ENCODE measurements around the gene GFOD1.

The GFOD1 gene

GRCh38 chr6:13484827-13485226, 2.6 kb downstream of the GFOD1 start:
- DNase-seq: no peak

GRCh38 chr6:13484138-13484708, 3.2 kb downstream of the GFOD1 start:
- DNase-seq: peak; percentile 47

- no peak for DNase-seq
These were observed 6.5 kb downstream of the GFOD1 start for GRCh38 chr6:13480631-13481501.

GRCh38 chr6:13479971-13480434, 7.4 kb downstream of the GFOD1 start:
- DNase-seq: no peak

- peak; percentile 33 for DNase-seq
These were observed 8.1 kb downstream of the GFOD1 start for GRCh38 chr6:13479206-13479800.

- no peak for DNase-seq
These were observed 8.9 kb downstream of the GFOD1 start for GRCh38 chr6:13478525-13478966.

GRCh38 chr6:13474787-13475186, 12.6 kb downstream of the GFOD1 start:
- DNase-seq: no peak

GRCh38 chr6:13474360-13474759, 13.0 kb downstream of the GFOD1 start:
- DNase-seq: peak; percentile 62

GRCh38 chr6:13473768-13474165, 13.6 kb downstream of the GFOD1 start:
- DNase-seq: no peak

- no peak for DNase-seq
These were observed 14.2 kb downstream of the GFOD1 start for GRCh38 chr6:13472976-13473767.

- no peak for DNase-seq
These were observed 15.3 kb downstream of the GFOD1 start for GRCh38 chr6:13472099-13472498.

GRCh38 chr6:13471184-13471583, 16.2 kb downstream of the GFOD1 start:
- DNase-seq: no peak

GRCh38 chr6:13470238-13471140, 16.9 kb downstream of the GFOD1 start:
- DNase-seq: peak; percentile 70

GRCh38 chr6:13469693-13470092, 17.7 kb downstream of the GFOD1 start:
- peak; percentile 83 for DNase-seq

- no peak for DNase-seq
These were observed 18.6 kb downstream of the GFOD1 start for GRCh38 chr6:13468839-13469238.

- DNase-seq: no peak
These were observed 20.2 kb downstream of the GFOD1 start for GRCh38 chr6:13467216-13467600.

GRCh38 chr6:13466304-13467215, 20.8 kb downstream of the GFOD1 start:
- peak; percentile 73 for DNase-seq

- peak; percentile 72 for DNase-seq
These were observed 21.7 kb downstream of the GFOD1 start for GRCh38 chr6:13465734-13466133.

- DNase-seq: no peak
These were observed 23.5 kb downstream of the GFOD1 start for GRCh38 chr6:13463941-13464340.

GRCh38 chr6:13463328-13463717, 24.1 kb downstream of the GFOD1 start:
- DNase-seq: no peak

Measured in inflammatory macrophage treated with lipopolysaccharide for 4 hours (primary cell).